Measurements from ENCODE around the gene UGT1A3.
A peak's percentile ranks its signal among the peaks of the same experiment; 100 is the strongest.
"Not testable (repeated sequence)": the region's sequence is repeated elsewhere in the genome, so short reads cannot be mapped to it uniquely, and the experiment has no call there.

Gene UGT1A3

DNA sequence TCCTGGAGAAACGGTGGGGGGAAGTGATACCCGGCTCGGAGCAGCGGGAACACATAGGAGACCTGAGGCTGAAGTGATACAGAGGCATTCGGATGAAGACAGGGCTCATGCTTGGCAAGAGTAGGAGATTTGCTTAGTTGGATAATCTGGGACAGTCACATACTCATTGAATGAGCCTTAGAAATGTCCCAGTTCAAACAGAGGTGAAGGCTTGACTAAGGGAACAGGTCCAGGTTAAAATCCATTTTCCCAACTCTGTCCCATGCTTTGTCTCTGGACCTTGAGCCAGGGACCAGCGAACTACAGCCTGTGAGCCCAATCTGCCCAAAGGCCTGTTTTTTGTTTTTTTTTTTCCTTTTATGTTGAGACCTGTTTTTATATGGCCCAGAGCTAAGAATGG lies 34.9 kb upstream of the UGT1A3 start:
- no peak for DNase-seq (ENCODE audit: low read depth)
- no peak overlapping the region for H3K4me3 ChIP-seq (ENCODE audit: low read depth, low read length)
- TF ChIP-seq, protein P1, sequence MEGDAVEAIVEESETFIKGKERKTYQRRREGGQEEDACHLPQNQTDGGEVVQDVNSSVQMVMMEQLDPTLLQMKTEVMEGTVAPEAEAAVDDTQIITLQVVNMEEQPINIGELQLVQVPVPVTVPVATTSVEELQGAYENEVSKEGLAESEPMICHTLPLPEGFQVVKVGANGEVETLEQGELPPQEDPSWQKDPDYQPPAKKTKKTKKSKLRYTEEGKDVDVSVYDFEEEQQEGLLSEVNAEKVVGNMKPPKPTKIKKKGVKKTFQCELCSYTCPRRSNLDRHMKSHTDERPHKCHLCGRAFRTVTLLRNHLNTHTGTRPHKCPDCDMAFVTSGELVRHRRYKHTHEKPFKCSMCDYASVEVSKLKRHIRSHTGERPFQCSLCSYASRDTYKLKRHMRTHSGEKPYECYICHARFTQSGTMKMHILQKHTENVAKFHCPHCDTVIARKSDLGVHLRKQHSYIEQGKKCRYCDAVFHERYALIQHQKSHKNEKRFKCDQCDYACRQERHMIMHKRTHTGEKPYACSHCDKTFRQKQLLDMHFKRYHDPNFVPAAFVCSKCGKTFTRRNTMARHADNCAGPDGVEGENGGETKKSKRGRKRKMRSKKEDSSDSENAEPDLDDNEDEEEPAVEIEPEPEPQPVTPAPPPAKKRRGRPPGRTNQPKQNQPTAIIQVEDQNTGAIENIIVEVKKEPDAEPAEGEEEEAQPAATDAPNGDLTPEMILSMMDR (conservative IDR thresholded peaks at IDR 0.05; ENCODE audit: low read depth, low read length) = no peak

DNA sequence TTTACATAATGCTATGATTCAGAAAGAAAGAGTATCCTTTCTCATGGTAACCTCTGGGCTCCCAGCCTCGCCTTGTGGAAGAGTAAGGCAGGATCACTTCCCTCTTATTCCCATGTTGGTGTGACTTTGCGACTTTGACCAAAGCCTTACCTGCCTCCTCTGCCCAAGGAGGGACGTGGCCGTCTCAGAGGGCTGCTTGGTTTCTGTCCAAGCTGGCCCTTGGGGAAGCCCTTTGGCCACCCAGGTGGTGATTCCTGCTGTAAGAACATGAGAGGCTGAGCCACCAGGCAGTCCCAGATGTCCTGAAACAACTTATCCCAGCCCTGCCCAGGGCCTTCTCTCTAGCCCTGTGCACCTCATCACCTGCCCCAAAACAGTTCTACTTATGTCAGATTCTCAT lies 30.1 kb upstream of the UGT1A3 start:
- no peak for DNase-seq (ENCODE audit: low read depth)
- no peak overlapping the region for H3K4me3 ChIP-seq (ENCODE audit: low read depth, low read length)
- TF ChIP-seq, protein P1 (conservative IDR thresholded peaks at IDR 0.05; ENCODE audit: low read depth, low read length) = no peak

DNA sequence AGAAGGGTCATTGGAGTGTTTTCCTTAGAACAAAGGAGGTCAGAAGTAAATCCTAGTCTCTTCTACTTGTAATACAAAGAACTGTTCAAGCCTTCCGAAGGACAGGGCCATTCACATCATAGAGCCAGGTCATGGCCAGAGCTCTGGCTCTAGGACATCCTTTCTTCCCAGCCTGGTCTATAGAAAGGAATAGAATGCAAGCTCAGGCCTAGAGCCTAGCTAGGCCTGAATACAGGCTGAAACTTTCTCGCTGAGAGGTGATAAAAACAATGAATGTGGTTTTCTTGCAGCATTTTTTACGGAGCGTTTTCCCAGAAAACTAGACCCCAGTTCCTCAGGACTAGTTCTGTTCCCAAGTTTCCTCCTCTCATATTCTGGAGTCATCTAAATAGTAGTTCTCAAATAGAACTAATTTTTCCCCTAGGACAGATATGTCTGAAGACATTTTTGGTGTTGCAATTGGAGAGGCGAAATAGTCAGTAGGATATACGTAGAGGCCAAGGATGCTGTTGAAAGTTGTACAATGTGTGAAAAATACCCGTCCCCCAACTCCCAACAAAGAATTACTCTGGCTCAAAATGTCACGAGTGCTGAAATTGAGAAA lies 29.3 kb upstream of the UGT1A3 start:
- no peak for DNase-seq (ENCODE audit: low read depth)
- TF ChIP-seq, protein P1 (conservative IDR thresholded peaks at IDR 0.05; ENCODE audit: low read depth, low read length) = no peak
- H3K4me3 ChIP-seq (ENCODE audit: low read depth, low read length) = no peak overlapping the region

DNA sequence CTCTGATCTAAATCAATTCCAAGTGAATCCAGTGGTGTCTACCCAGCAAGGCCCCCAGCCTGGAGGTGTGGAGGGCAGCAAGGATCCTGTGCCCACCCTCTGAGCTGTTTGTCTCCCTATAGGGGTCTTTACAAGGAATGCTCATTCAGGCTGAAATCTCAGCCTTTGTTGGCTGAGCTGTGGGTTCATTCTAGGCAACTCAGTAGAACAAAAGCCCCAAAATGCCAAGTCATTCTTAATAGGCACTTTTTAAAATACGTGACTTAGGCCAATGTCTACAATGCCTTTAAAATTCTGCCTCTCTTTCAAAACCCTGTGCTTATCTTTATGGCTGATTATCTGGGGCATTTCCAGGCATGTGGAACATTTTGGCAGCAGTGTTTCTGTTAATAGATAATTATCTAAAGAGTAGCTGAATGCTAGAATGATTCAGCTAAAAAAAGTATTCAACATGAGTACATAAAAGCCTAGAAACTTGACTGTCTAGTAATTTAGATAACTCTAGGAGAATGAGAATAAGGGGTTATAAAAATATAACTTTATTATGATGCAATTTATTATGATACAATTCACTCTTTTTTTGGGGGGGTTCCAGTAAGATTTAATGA lies 28.7 kb upstream of the UGT1A3 start:
- peak; percentile 53 for DNase-seq (ENCODE audit: low read depth)
- TF ChIP-seq, protein P1 (conservative IDR thresholded peaks at IDR 0.05; ENCODE audit: low read depth, low read length) = no peak

DNA sequence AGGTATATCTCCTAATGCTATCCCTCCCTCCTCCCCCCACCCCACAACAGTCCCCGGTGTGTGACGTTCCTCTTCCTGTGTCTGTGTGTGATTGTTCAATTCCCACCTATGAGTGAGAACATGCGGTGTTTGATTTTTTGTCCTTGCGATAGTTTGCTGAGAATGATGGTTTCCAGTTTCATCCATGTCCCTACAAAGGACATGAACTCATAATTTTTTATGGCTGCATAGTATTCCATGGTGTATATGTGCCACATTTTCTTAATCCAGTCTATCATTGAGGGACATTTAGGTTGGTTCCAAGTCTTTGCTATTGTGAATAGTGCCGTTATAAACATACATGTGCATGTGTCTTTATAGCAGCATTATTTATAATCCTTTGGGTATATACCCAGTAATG lies 28.0 kb upstream of the UGT1A3 start:
- H3K4me3 ChIP-seq (ENCODE audit: low read depth, low read length); DNase-seq (ENCODE audit: low read depth): not testable (repeated sequence)

More for the DNA sequence above, 28.7 kb upstream of the UGT1A3 start:
- H3K4me3 ChIP-seq (ENCODE audit: low read depth, low read length) = no peak overlapping the region

DNA sequence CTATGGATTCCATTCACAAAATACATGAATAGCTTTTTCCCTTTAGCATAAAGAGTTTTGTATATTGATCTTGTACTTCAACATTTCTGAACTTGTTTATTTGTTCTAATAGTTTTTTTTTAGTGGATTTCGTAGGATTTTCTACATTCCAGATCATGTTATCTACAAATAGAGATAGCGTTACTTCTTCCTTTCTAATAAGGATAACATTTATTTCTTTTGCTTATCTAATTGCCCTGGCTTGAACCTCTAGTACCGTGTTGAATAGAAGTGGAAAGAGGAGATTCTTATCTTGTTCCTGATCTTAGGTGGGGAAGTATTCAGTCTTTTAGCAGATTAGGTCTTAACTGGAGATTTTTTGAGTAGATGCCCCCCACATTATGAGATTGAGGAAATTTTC lies 26.6 kb upstream of the UGT1A3 start:
- TF ChIP-seq, protein P1 (conservative IDR thresholded peaks at IDR 0.05; ENCODE audit: low read depth, low read length) = no peak
- no peak for DNase-seq (ENCODE audit: low read depth)
- H3K4me3 ChIP-seq (ENCODE audit: low read depth, low read length) = no peak overlapping the region

DNA sequence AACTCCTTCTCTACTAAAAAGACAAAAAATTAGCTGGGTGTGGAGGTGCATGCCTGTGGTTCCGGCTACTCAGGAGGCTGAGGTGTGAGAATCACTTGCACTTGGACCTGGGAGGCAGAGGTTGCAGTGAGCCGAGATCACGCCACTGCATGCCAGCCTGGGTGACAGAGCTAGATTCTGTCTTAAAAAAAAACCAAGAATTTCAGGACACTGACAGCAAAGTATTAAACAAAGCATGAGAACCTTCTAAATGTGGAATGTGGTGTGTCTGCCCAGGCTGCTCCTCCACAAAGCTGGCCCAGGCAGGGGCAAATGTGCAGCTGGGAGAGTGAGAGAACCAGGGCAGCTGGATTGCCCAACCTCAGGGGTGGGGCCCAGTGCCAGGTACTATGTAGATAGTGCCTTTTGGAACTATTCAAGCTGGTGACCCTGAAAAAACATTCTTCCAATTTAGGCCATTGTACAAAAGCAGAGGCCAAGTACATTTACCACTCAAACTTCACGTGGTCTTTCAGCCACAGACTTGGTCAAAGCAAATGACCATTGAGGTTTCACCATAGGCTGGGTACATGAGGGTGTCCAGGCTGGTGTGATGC lies 22.8 kb upstream of the UGT1A3 start:
- H3K4me3 ChIP-seq (ENCODE audit: low read depth, low read length) = no peak overlapping the region
- peak; percentile 12 for DNase-seq (ENCODE audit: low read depth)
- TF ChIP-seq, protein P1 (conservative IDR thresholded peaks at IDR 0.05; ENCODE audit: low read depth, low read length) = no peak
